Testis (tissue), 3 donors: ENCODE results near the gene SHROOM2. TPM values are rescaled to one million over a fixed set of nuclear protein-coding genes. Genes with fewer than 3 reads are reported as not detected.

Experiments used
- DNase-seq: peaks from one replicate; pipeline ENCODE4 v3.0.0-alpha.2; 2019
- H3K27ac ChIP-seq, 2 donors: fragments of 200-600 bp; sonication (generic); one replicate each; pipeline ENCODE4 v1.5.1; 2019
- H3K27me3 ChIP-seq: fragments of 200-600 bp; sonication (generic); one replicate; pipeline ENCODE4 v1.5.1; 2019
- H3K36me3 ChIP-seq: fragments of 200-600 bp; sonication (generic); one replicate; pipeline ENCODE4 v1.5.1; 2017; ENCODE audit warnings: low read depth; ENCODE audit errors: missing control alignments
- H3K4me1 ChIP-seq: fragments of 200-600 bp; sonication (generic); one replicate; pipeline ENCODE4 v1.5.1; 2019
- H3K4me3 ChIP-seq, 2 donors: fragments of 200-600 bp; sonication (generic); one replicate each; pipeline ENCODE4 v1.5.1; 2017 to 2019
- H3K9me3 ChIP-seq: fragments of 200-600 bp; sonication (generic); one replicate; pipeline ENCODE4 v1.5.1; 2017
- POLR2A ChIP-seq: fragments of 450-650 bp; IDR thresholded peaks from one replicate; pipeline ENCODE4 v1.6.1; 2017; ENCODE audit warnings: antibody characterized with exemption, mild to moderate bottlenecking, moderate library complexity
- WGBS, 2 donors: methylation state at CpG; one replicate each; pipeline ENCODE4 v1.1.5; 2018; 5-methylcytosine and 5-hydroxymethylcytosine counted together
- intact Hi-C: fragments of 100-400 bp; cut with DNase I; formaldehyde crosslinking; loops from one replicate; pipeline ENCODE4 v1.15.1; 2023; ENCODE audit warnings: low total_unique reads
- polyA plus RNA-seq: library from polyadenylated mRNA; stranded (reverse); fragments of 350-450 nt; fragmentation: Illumina TruSeq; extraction: RNeasy Lipid Tissue Mini Kit (QIAGEN cat#74804); gene quantifications from one replicate; pipeline ENCODE4 v1.2.3, GENCODE V29; 2014; ENCODE audit warnings: low read depth, low replicate concordance; ENCODE audit not compliant: insufficient read depth
- total RNA-seq, 2 donors: library from RNA; depleted of rRNA; stranded (reverse); fragments of >200 nt; gene quantifications; one replicate each; pipeline ENCODE4 v1.2.3, GENCODE V29; 2016
- TF ChIP-seq, protein P1 (sequence below), 3 experiments: fragments of 450-650 bp in 2 of 3; fragments of 200-600 bp in 1 of 3; sonication (generic) in 1 of 3; IDR thresholded peaks; one replicate each; pipeline ENCODE4 v1.5.1; 2016 to 2019; ENCODE audit warnings: antibody characterized with exemption in 3 of 3, mild to moderate bottlenecking in 2 of 3, moderate library complexity in 1 of 3

The SHROOM2 gene
- total and polyA plus RNA-seq, 3 donors from 2014 or later = 8.2 to 46.0 (median 22.1) TPM

GRCh38 chrX:9909254-9909653 is 123.0 kb downstream of the SHROOM2 start:
- no peak for TF ChIP-seq POLR2A
- TF ChIP-seq, protein P1, sequence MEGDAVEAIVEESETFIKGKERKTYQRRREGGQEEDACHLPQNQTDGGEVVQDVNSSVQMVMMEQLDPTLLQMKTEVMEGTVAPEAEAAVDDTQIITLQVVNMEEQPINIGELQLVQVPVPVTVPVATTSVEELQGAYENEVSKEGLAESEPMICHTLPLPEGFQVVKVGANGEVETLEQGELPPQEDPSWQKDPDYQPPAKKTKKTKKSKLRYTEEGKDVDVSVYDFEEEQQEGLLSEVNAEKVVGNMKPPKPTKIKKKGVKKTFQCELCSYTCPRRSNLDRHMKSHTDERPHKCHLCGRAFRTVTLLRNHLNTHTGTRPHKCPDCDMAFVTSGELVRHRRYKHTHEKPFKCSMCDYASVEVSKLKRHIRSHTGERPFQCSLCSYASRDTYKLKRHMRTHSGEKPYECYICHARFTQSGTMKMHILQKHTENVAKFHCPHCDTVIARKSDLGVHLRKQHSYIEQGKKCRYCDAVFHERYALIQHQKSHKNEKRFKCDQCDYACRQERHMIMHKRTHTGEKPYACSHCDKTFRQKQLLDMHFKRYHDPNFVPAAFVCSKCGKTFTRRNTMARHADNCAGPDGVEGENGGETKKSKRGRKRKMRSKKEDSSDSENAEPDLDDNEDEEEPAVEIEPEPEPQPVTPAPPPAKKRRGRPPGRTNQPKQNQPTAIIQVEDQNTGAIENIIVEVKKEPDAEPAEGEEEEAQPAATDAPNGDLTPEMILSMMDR (IDR thresholded peaks at IDR 0.05) = no peak
- Histone ChIP-seq H3K27ac (no peak overlapping the region), H3K9me3 (no peaks in the 10 kb centered on the region), H3K4me1 (no peaks in the 10 kb centered on the region), H3K36me3 (no peaks in the 10 kb centered on the region), H3K4me3 (no peak overlapping the region), H3K27me3 (no peaks in the 10 kb centered on the region)
- 65 to 80% methylated on average over 6 of the region's 6 CpGs for WGBS, 2 donors
- no peak for DNase-seq
- intact Hi-C loops = no loop called here

GRCh38 chrX:9911487-9911886 is 125.3 kb downstream of the SHROOM2 start:
- DNase-seq = no peak
- Histone ChIP-seq H3K36me3 (no peaks in the 10 kb centered on the region), H3K9me3 (no peaks in the 10 kb centered on the region), H3K27ac (no peak overlapping the region), H3K27me3 (no peaks in the 10 kb centered on the region), H3K4me3 (no peak overlapping the region), H3K4me1 (no peaks in the 10 kb centered on the region)
- 76 to 80% methylated on average over 7 of the region's 7 CpGs for WGBS, 2 donors
- intact Hi-C loops = no loop called here
- TF ChIP-seq, protein P1 (IDR thresholded peaks at IDR 0.05) = no peak
- TF ChIP-seq POLR2A = no peak

DNA sequence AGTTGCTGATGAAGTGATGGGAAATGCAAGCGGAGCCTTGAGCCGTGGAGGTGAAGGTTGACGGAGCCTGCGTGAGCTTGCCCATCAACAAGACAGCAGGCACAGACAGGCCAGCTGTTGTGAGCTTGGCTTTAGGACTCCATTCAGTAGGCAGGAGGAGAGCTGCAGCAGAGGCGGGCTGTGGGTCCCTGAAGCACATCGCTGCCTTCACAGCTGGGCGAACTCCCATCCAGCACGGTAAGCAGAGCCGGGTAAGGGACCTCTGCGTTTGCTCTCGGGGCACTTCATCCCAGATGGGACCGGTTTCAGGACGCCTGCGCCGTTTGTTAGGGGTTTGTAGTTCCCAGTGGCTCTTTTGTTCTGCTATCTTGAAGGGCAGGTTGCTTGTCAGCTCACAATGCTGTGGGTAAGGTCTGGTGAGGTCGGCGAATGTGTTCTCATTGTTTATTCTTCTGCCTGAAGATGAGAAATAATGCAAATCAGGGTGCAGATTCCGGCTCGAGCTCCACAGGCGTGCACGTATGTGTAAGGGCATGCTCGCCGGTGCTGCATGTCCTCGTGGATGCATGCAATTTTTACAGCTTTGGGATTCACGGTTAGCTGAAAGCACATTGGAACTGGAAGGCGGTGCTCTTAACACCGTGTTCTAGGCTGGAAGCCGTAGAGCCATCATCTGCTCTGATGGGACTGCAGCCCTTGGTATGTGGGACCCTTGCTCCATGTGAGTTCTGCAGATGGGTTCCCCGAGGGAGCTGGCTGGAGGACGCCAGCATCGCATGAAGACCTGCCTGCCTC is 126.3 kb downstream of the SHROOM2 start:
- intact Hi-C loops = no loop called here
- TF ChIP-seq, protein P1 (IDR thresholded peaks at IDR 0.05) = no peak
- no peak for TF ChIP-seq POLR2A
- Histone ChIP-seq H3K27ac (no peak overlapping the region), H3K27me3 (no peaks in the 10 kb centered on the region), H3K4me1 (no peaks in the 10 kb centered on the region), H3K36me3 (no peaks in the 10 kb centered on the region), H3K9me3 (no peaks in the 10 kb centered on the region), H3K4me3 (no peak overlapping the region)
- no peak for DNase-seq
- WGBS, 2 donors = 36 to 51% methylated on average over 18 to 22 of the region's 31 CpGs

- Histone ChIP-seq H3K9me3 (no peaks in the 10 kb centered on the region), H3K27ac (no peak overlapping the region), H3K4me3 (no peak overlapping the region), H3K4me1 (no peaks in the 10 kb centered on the region), H3K27me3 (no peaks in the 10 kb centered on the region), H3K36me3 (no peaks in the 10 kb centered on the region)
- intact Hi-C loops = no loop called here
- whole genome bisulfite sequencing, 2 donors = 68 to 76% methylated on average over 4 of the region's 4 CpGs
- TF ChIP-seq, protein P1 (IDR thresholded peaks at IDR 0.05) = no peak
- no peak for TF ChIP-seq POLR2A
- no peak for DNase-seq
These were observed 126.9 kb downstream of the SHROOM2 start for GRCh38 chrX:9913146-9913433.

DNA sequence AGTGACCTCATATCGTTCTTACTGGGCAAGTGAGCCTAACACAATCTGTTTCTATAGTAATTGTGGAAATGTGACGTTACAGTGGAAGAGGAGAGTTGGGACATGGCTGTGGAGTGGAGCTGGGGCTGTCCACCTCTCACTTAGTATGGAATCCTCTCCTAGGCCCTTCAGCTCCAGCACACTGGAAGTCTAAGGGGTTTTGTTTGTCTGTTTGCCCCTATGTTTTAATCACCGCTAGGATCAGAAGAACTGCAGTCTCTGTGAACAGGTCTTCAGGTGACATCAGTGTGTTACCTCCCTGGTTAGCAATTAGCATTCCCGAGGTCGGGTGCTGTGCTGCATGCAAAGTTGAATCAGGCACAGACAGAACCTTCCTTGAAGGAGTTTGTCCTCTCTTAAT is 131.6 kb downstream of the SHROOM2 start:
- WGBS, 2 donors = 70 to 73% methylated on average over 2 to 5 of the region's 5 CpGs
- H3K4me3 ChIP-seq = no peak overlapping the region

More for the DNA sequence above, 131.6 kb downstream of the SHROOM2 start:
- Histone ChIP-seq H3K27me3 (no peaks in the 10 kb centered on the region), H3K27ac (no peak overlapping the region), H3K36me3 (no peaks in the 10 kb centered on the region), H3K4me1 (no peaks in the 10 kb centered on the region), H3K9me3 (no peaks in the 10 kb centered on the region)
- no peak for DNase-seq
- intact Hi-C loops = no loop called here
- TF ChIP-seq, protein P1 (IDR thresholded peaks at IDR 0.05) = no peak
- no peak for TF ChIP-seq POLR2A
